ENCODE measurements around the gene APC2.

Gene APC2

GRCh38 chr19:1447944-1448343 lies 2.0 kb upstream of the APC2 start:
- no peak for DNase-seq

GRCh38 chr19:1450735-1451731 lies 1.1 kb downstream of the APC2 start:
- DNase-seq: no peak

- no peak for DNase-seq
These were observed 2.2 kb downstream of the APC2 start for GRCh38 chr19:1451916-1452801.

GRCh38 chr19:1452802-1453524 lies 3.0 kb downstream of the APC2 start:
- no peak for DNase-seq

- peak; percentile 23 to 56 (median 43) for DNase-seq
These were observed 3.8 kb downstream of the APC2 start for GRCh38 chr19:1453525-1454364.

- no peak for DNase-seq
These were observed 5.0 kb downstream of the APC2 start for GRCh38 chr19:1455002-1455335.

- peak; percentile 51 to 70 (median 60) for DNase-seq
These were observed 5.6 kb downstream of the APC2 start for GRCh38 chr19:1455336-1456120.

GRCh38 chr19:1456121-1456900 lies 6.4 kb downstream of the APC2 start:
- no peak for DNase-seq

GRCh38 chr19:1457031-1457739 lies 7.3 kb downstream of the APC2 start:
- no peak for DNase-seq

- DNase-seq: no peak
These were observed 8.0 kb downstream of the APC2 start for GRCh38 chr19:1457892-1458291.

GRCh38 chr19:1459479-1459878 lies 9.6 kb downstream of the APC2 start:
- peak; percentile 66 to 80 (median 70) for DNase-seq

GRCh38 chr19:1460033-1460995 lies 10.4 kb downstream of the APC2 start:
- no peak for DNase-seq

- no peak for DNase-seq
These were observed 11.9 kb downstream of the APC2 start for GRCh38 chr19:1461862-1462261.

- DNase-seq: peak; percentile 41 to 76 (median 58)
These were observed 15.5 kb downstream of the APC2 start for GRCh38 chr19:1465191-1466016.

- DNase-seq: no peak
These were observed 16.1 kb downstream of the APC2 start for GRCh38 chr19:1466018-1466460.

GRCh38 chr19:1466461-1467214 lies 16.7 kb downstream of the APC2 start:
- peak in 1 of 4 experiments; percentile 32 for DNase-seq

- no peak for DNase-seq
These were observed 17.2 kb downstream of the APC2 start for GRCh38 chr19:1467215-1467489.

All from suppressor macrophage (primary cell).